Thyroid gland (tissue), 4 donors: ENCODE measurements around the gene TSHZ2.

Source experiments
- POLR2A ChIP-seq, 2 donors: fragments of 450-650 bp; IDR thresholded peaks; one replicate each; pipeline ENCODE4 v1.6.1; 2017; ENCODE audit warnings: antibody characterized with exemption in 2 of 2, mild to moderate bottlenecking in 2 of 2, moderate library complexity in 1 of 2
- TF ChIP-seq, protein P1 (sequence below), 6 experiments: fragments of 200-600 bp in 3 of 6; fragments of 450-650 bp in 3 of 6; sonication (generic) in 3 of 6; IDR thresholded peaks; one replicate each; pipeline ENCODE4 v1.5.1; 2016 to 2019; ENCODE audit warnings: antibody characterized with exemption in 6 of 6, mild to moderate bottlenecking in 2 of 6, inconsistent platforms in 1 of 6, moderate library complexity in 1 of 6

GRCh38 chr20:53423587-53424146, 451.5 kb downstream of the TSHZ2 start:
- no peak for TF ChIP-seq POLR2A (IDR thresholded peaks at IDR 0.05)
- TF ChIP-seq, protein P1, sequence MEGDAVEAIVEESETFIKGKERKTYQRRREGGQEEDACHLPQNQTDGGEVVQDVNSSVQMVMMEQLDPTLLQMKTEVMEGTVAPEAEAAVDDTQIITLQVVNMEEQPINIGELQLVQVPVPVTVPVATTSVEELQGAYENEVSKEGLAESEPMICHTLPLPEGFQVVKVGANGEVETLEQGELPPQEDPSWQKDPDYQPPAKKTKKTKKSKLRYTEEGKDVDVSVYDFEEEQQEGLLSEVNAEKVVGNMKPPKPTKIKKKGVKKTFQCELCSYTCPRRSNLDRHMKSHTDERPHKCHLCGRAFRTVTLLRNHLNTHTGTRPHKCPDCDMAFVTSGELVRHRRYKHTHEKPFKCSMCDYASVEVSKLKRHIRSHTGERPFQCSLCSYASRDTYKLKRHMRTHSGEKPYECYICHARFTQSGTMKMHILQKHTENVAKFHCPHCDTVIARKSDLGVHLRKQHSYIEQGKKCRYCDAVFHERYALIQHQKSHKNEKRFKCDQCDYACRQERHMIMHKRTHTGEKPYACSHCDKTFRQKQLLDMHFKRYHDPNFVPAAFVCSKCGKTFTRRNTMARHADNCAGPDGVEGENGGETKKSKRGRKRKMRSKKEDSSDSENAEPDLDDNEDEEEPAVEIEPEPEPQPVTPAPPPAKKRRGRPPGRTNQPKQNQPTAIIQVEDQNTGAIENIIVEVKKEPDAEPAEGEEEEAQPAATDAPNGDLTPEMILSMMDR (IDR thresholded peaks at IDR 0.05): no peak
